PC-3 (cell line): ENCODE measurements around the gene CDKL4. TPM values are rescaled to one million over a fixed set of nuclear protein-coding genes. Genes with fewer than 3 reads are reported as not detected.

ENCODE experiments used
- ATAC-seq: fragments of 200-7000 bp; cut with Tn5 transposase; 2 replicates; pipeline ENCODE4 v1.9.1; 2020; ENCODE audit warnings: mild to moderate bottlenecking, moderate library complexity
- BruUV-seq: library from RNA; stranded (reverse); fragments of 400-500 nt; replicated peaks from 2 replicates; lab custom pipeline; 2021; lab: Mats Ljungman, UMichigan
- CTCF ChIA-PET: fragments of 300-600 bp; sonication (Branson Sonifier 250); formaldehyde crosslinking; loops from one replicate; lab custom pipeline; 2022; ENCODE audit warnings: antibody characterized with exemption; lab: Charles Lee
- POLR2A ChIA-PET: fragments of 300-600 bp; sonication (Branson Sonifier 250); formaldehyde crosslinking; loops from one replicate; lab custom pipeline; 2022; ENCODE audit warnings: antibody characterized with exemption; ENCODE audit not compliant: unreplicated experiment; lab: Charles Lee
- DNase-seq: peaks from one replicate; pipeline ENCODE4 v3.0.0-alpha.2; 2015
- H2AFZ ChIP-seq: fragments of 300-600 bp; sonication (generic); 2 replicates; pipeline ENCODE4 v1.6.0; 2016; ENCODE audit warnings: antibody characterized with exemption, low read length
- H3F3A ChIP-seq: fragments of 300-600 bp; sonication (generic); one replicate; pipeline ENCODE4 v1.6.0; 2017; ENCODE audit warnings: antibody characterized with exemption, low read length, control low read depth, mild to moderate bottlenecking; ENCODE audit not compliant: unreplicated experiment
- H3K27ac ChIP-seq: fragments of 300-600 bp; sonication (generic); 2 replicates; pipeline ENCODE4 v1.5.1; 2016; ENCODE audit warnings: mild to moderate bottlenecking, low read length
- H3K27me3 ChIP-seq: fragments of 300-600 bp; sonication (generic); 2 replicates; pipeline ENCODE4 v1.6.1; 2016; ENCODE audit warnings: low read length, mixed read lengths
- H3K36me3 ChIP-seq: fragments of 300-600 bp; sonication (generic); 2 replicates; pipeline ENCODE4 v1.6.1; 2016; ENCODE audit warnings: low read depth, mixed run types, low read length, mixed read lengths
- H3K4me1 ChIP-seq: fragments of 300-600 bp; sonication (generic); 2 replicates; pipeline ENCODE4 v1.5.1; 2016; ENCODE audit warnings: low read length; ENCODE audit not compliant: insufficient read depth
- H3K4me2 ChIP-seq: fragments of 300-600 bp; sonication (generic); 2 replicates; pipeline ENCODE4 v1.6.0; 2016; ENCODE audit warnings: low read length
- H3K4me3 ChIP-seq: fragments of 300-600 bp; sonication (generic); 2 replicates; pipeline ENCODE4 v1.5.1; 2016; ENCODE audit warnings: mild to moderate bottlenecking, low read length, mixed read lengths
- H3K79me2 ChIP-seq: fragments of 300-600 bp; sonication (generic); 2 replicates; pipeline ENCODE4 v1.6.1; 2017; ENCODE audit warnings: low read length, mixed read lengths
- H3K9ac ChIP-seq: fragments of 300-600 bp; sonication (generic); 2 replicates; pipeline ENCODE4 v1.6.0; 2016; ENCODE audit warnings: mild to moderate bottlenecking, low read length
- H3K9me2 ChIP-seq: fragments of 300-600 bp; sonication (generic); replicated peaks from 2 replicates; pipeline ENCODE4 v1.6.1; 2016; ENCODE audit warnings: mixed run types, low read length, mixed read lengths
- H3K9me3 ChIP-seq: fragments of 300-600 bp; sonication (generic); 2 replicates; pipeline ENCODE4 v1.6.1; 2016; ENCODE audit warnings: low read length, mixed read lengths
- H4K20me1 ChIP-seq: fragments of 300-600 bp; sonication (generic); 2 replicates; pipeline ENCODE4 v1.6.1; 2016; ENCODE audit warnings: low read length, mixed read lengths
- CTCF ChIP-seq: fragments of 300-600 bp; sonication (generic); conservative IDR thresholded peaks from 2 replicates; pipeline ENCODE4 v1.5.1; 2017; ENCODE audit warnings: antibody characterized with exemption, low read depth, mild to moderate bottlenecking, low read length
- EZH2 ChIP-seq: fragments of 300-600 bp; sonication (generic); IDR thresholded peaks from one replicate; pipeline ENCODE4 v1.6.1; 2017; ENCODE audit warnings: antibody characterized with exemption, mild to moderate bottlenecking, low read length; ENCODE audit not compliant: unreplicated experiment
- EZH2phosphoT487 ChIP-seq: fragments of 300-600 bp; sonication (generic); IDR thresholded peaks from 2 replicates; pipeline ENCODE4 v1.6.1; 2018; ENCODE audit warnings: mild to moderate bottlenecking, antibody characterized with exemption, low read length, borderline replicate concordance
- intact Hi-C: fragments of 100-400 bp; cut with micrococcal nuclease; formaldehyde crosslinking; loops from 2 replicates; pipeline ENCODE4 v1.9.0; 2023
- total RNA-seq: library from RNA; depleted of rRNA; stranded (reverse); fragments of >200 nt; gene quantifications from 2 replicates; pipeline ENCODE4 v1.2.3, GENCODE V29; 2014

Gene CDKL4
- total RNA-seq, 1 experiment from 2014 or later = 0.07 TPM

GRCh38 chr2:39217192-39217550, 26.6 kb downstream of the CDKL4 start:
- Histone ChIP-seq H3K27me3 (no peaks in the 10 kb centered on the region), H3K36me3 (no peaks in the 10 kb centered on the region), H3K9ac (no peak overlapping the region), H2AFZ (no peak overlapping the region), H3F3A (no peaks in the 10 kb centered on the region), H4K20me1 (no peaks in the 10 kb centered on the region), H3K79me2 (no peaks in the 10 kb centered on the region), H3K9me2 (no peaks in the 10 kb centered on the region), H3K27ac (no peak overlapping the region), H3K4me3 (no peak overlapping the region), H3K9me3 (no peaks in the 10 kb centered on the region), H3K4me1 (no peaks in the 10 kb centered on the region), H3K4me2 (no peak overlapping the region)
- no TSS peak for BruUV-seq
- ChIA-PET CTCF (interaction anchor here (1.0 kb wide), 1 partner anchor 11 kb away, joined by 3 read pairs; no protein-coding TSS in a partner anchor), POLR2A (no interaction called here)
- no peak for DNase-seq
- ATAC-seq = no peak
- intact Hi-C loops = no loop called here
- TF ChIP-seq EZH2phosphoT487 (no peak), EZH2 (no peak), CTCF (no peak)

GRCh38 chr2:39216346-39217191, 27.2 kb downstream of the CDKL4 start:
- intact Hi-C loops = no loop called here
- no peaks in the 10 kb centered on the region for H3K36me3 ChIP-seq
- ChIA-PET POLR2A (no interaction called here), CTCF (interaction anchor here (1.0 kb wide), 1 partner anchor 11 kb away, joined by 3 read pairs; no protein-coding TSS in a partner anchor)
- ATAC-seq = no peak
- no peak overlapping the region for H3K4me3 ChIP-seq
- no peak overlapping the region for H2AFZ ChIP-seq
- H3K9me3 ChIP-seq = no peaks in the 10 kb centered on the region
- no TSS peak for BruUV-seq
- H3K27me3 ChIP-seq = no peaks in the 10 kb centered on the region
- TF ChIP-seq EZH2 = no peak
- H3K4me2 ChIP-seq = no peak overlapping the region
- H3K9me2 ChIP-seq = no peaks in the 10 kb centered on the region
- H3F3A ChIP-seq = no peaks in the 10 kb centered on the region
- no peak overlapping the region for H3K27ac ChIP-seq
- no peak for DNase-seq
- H3K79me2 ChIP-seq = no peaks in the 10 kb centered on the region
- no peaks in the 10 kb centered on the region for H4K20me1 ChIP-seq
- H3K4me1 ChIP-seq = no peaks in the 10 kb centered on the region
- H3K9ac ChIP-seq = no peak overlapping the region

GRCh38 chr2:39215545-39215944, 28.2 kb downstream of the CDKL4 start:
- Histone ChIP-seq H3K27me3 (no peaks in the 10 kb centered on the region), H3K79me2 (no peaks in the 10 kb centered on the region), H3K9me2 (no peaks in the 10 kb centered on the region), H3K9me3 (no peaks in the 10 kb centered on the region), H3K27ac (no peak overlapping the region), H3K36me3 (no peaks in the 10 kb centered on the region), H3K4me3 (no peak overlapping the region), H3K4me1 (no peaks in the 10 kb centered on the region), H3K9ac (no peak overlapping the region), H2AFZ (no peak overlapping the region), H3F3A (no peaks in the 10 kb centered on the region), H3K4me2 (no peak overlapping the region), H4K20me1 (no peaks in the 10 kb centered on the region)
- intact Hi-C loops = no loop called here
- ATAC-seq = no peak
- TF ChIP-seq EZH2 (no peak), CTCF (no peak), EZH2phosphoT487 (no peak)
- no TSS peak for BruUV-seq
- ChIA-PET POLR2A (no interaction called here), CTCF (no interaction called here)
- no peak for DNase-seq
